Sigmoid colon (tissue), 4 donors: ENCODE measurements around the gene PTPN13.
"Not testable (repeated sequence)": the region's sequence is repeated elsewhere in the genome, so short reads cannot be mapped to it uniquely, and the experiment has no call there.

Experiments used
- EP300 ChIP-seq, 4 donors: sonication (generic); formaldehyde crosslinking; IDR thresholded peaks; one replicate each; pipeline ENCODE4 v1.6.1; 2017; ENCODE audit warnings: antibody characterized with exemption in 4 of 4
- POLR2A ChIP-seq, 2 donors: fragments of 450-650 bp; IDR thresholded peaks; one replicate each; pipeline ENCODE4 v1.6.1; 2016; ENCODE audit warnings: antibody characterized with exemption in 2 of 2, mild to moderate bottlenecking in 2 of 2, moderate library complexity in 2 of 2
- POLR2AphosphoS5 ChIP-seq, 4 donors: sonication (generic); formaldehyde crosslinking; IDR thresholded peaks; one replicate each; pipeline ENCODE4 v1.6.1; 2017; ENCODE audit warnings: antibody characterized with exemption in 4 of 4
- TF ChIP-seq, protein P1 (sequence below), 4 experiments: fragments of 450-650 bp in 3 of 4; fragments of 200-600 bp in 1 of 4; IDR thresholded peaks; one replicate each; pipeline ENCODE4 v1.5.1; 2016 to 2019; ENCODE audit warnings: antibody characterized with exemption in 4 of 4, mild to moderate bottlenecking in 3 of 4, moderate library complexity in 2 of 4

GRCh38 chr4:86719149-86719548 is 125.0 kb downstream of the PTPN13 start:
- TF ChIP-seq, protein P1, sequence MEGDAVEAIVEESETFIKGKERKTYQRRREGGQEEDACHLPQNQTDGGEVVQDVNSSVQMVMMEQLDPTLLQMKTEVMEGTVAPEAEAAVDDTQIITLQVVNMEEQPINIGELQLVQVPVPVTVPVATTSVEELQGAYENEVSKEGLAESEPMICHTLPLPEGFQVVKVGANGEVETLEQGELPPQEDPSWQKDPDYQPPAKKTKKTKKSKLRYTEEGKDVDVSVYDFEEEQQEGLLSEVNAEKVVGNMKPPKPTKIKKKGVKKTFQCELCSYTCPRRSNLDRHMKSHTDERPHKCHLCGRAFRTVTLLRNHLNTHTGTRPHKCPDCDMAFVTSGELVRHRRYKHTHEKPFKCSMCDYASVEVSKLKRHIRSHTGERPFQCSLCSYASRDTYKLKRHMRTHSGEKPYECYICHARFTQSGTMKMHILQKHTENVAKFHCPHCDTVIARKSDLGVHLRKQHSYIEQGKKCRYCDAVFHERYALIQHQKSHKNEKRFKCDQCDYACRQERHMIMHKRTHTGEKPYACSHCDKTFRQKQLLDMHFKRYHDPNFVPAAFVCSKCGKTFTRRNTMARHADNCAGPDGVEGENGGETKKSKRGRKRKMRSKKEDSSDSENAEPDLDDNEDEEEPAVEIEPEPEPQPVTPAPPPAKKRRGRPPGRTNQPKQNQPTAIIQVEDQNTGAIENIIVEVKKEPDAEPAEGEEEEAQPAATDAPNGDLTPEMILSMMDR (IDR thresholded peaks at IDR 0.05), result not testable (repeated sequence)
- not testable (repeated sequence) for TF ChIP-seq EP300, POLR2A, POLR2AphosphoS5 (IDR thresholded peaks at IDR 0.05)
